ENCODE results near the gene AHNAK.

AHNAK gene

GRCh38 chr11:62392506-62392905 is 154.1 kb downstream of the AHNAK start:
- no peak overlapping the region for H2AFZ ChIP-seq (ENCODE audit: low read length)
- no peaks in the 10 kb centered on the region for H3K79me2 ChIP-seq (ENCODE audit: insufficient read depth, low read length)
- no peaks in the 10 kb centered on the region for H3F3A ChIP-seq (ENCODE audit: insufficient read depth, low read length)
- H3K4me1 ChIP-seq (ENCODE audit: insufficient read depth, low read length, severe bottlenecking) = no peaks in the 10 kb centered on the region
- H3K9me3 ChIP-seq (ENCODE audit: low read length) = no peaks in the 10 kb centered on the region
- no peaks in the 10 kb centered on the region for H4K20me1 ChIP-seq (ENCODE audit: insufficient read depth, low read length)
- no peaks in the 10 kb centered on the region for H3K36me3 ChIP-seq (ENCODE audit: insufficient read depth, low read length)
- no peak overlapping the region for H3K4me2 ChIP-seq (ENCODE audit: low read length)
- no peak overlapping the region for H3K9ac ChIP-seq (ENCODE audit: low read length)
- no peak overlapping the region for H3K27ac ChIP-seq (ENCODE audit: low read depth, low read length, poor library complexity, severe bottlenecking)
- no peaks in the 10 kb centered on the region for H3K9me2 ChIP-seq (ENCODE audit: low read depth, low read length)
- TF ChIP-seq CTCF (IDR thresholded peaks at IDR 0.05; ENCODE audit: low read length) = no peak
- TF ChIP-seq EZH2 (IDR thresholded peaks at IDR 0.05; ENCODE audit: borderline replicate concordance, low read length) = no peak
- peaks cover 6% of the 10 kb centered on the region; the same call in 1 of the 2 replicates for H3K27me3 ChIP-seq (ENCODE audit: insufficient read depth, low read length)
- no peak overlapping the region for H3K4me3 ChIP-seq (ENCODE audit: low read depth, low read length, poor library complexity, severe bottlenecking)

GRCh38 chr11:62391642-62392425 is 154.8 kb downstream of the AHNAK start:
- H3K9ac ChIP-seq (ENCODE audit: low read length) = no peak overlapping the region
- no peaks in the 10 kb centered on the region for H3K79me2 ChIP-seq (ENCODE audit: insufficient read depth, low read length)
- no peak overlapping the region for H3K4me3 ChIP-seq (ENCODE audit: low read depth, low read length, poor library complexity, severe bottlenecking)
- H3F3A ChIP-seq (ENCODE audit: insufficient read depth, low read length) = no peaks in the 10 kb centered on the region
- H3K36me3 ChIP-seq (ENCODE audit: insufficient read depth, low read length) = no peaks in the 10 kb centered on the region
- TF ChIP-seq EZH2 (IDR thresholded peaks at IDR 0.05; ENCODE audit: borderline replicate concordance, low read length) (no peak), CTCF (IDR thresholded peaks at IDR 0.05; ENCODE audit: low read length) (no peak)
- H3K27ac ChIP-seq (ENCODE audit: low read depth, low read length, poor library complexity, severe bottlenecking) = no peak overlapping the region
- H3K9me2 ChIP-seq (ENCODE audit: low read depth, low read length) = no peaks in the 10 kb centered on the region
- H3K4me2 ChIP-seq (ENCODE audit: low read length) = no peak overlapping the region
- H3K27me3 ChIP-seq (ENCODE audit: insufficient read depth, low read length) = peaks cover 6% of the 10 kb centered on the region; the same call in 1 of the 2 replicates
- H4K20me1 ChIP-seq (ENCODE audit: insufficient read depth, low read length) = no peaks in the 10 kb centered on the region
- no peaks in the 10 kb centered on the region for H3K4me1 ChIP-seq (ENCODE audit: insufficient read depth, low read length, severe bottlenecking)
- no peak overlapping the region for H2AFZ ChIP-seq (ENCODE audit: low read length)
- no peaks in the 10 kb centered on the region for H3K9me3 ChIP-seq (ENCODE audit: low read length)

DNA sequence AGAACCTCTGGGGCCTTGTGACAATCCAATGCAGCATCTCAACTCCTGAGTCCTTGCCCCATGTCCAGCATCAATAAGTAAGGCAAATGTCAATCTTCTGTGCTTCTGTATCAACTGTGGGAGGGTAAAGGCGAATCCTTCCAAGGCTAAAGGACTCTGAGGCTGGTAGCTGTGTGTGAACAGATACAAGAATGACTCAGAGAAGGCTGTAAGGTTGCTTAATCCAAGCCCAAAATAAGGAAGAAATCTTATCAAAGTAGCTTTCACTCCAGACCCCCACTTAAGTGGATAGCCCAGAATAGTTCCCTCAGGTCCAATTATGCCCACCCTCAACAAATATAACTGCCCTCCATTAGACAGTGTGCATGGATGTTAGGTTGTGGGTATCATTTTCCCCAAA is 155.9 kb downstream of the AHNAK start:
- Histone ChIP-seq H3K27ac (ENCODE audit: low read depth, low read length, poor library complexity, severe bottlenecking) (no peak overlapping the region), H4K20me1 (ENCODE audit: insufficient read depth, low read length) (no peaks in the 10 kb centered on the region), H3K4me1 (ENCODE audit: insufficient read depth, low read length, severe bottlenecking) (no peaks in the 10 kb centered on the region), H3K4me3 (ENCODE audit: low read depth, low read length, poor library complexity, severe bottlenecking) (no peak overlapping the region), H3K9ac (ENCODE audit: low read length) (no peak overlapping the region), H3K36me3 (ENCODE audit: insufficient read depth, low read length) (no peaks in the 10 kb centered on the region), H3K4me2 (ENCODE audit: low read length) (no peak overlapping the region), H2AFZ (ENCODE audit: low read length) (no peak overlapping the region), H3K9me2 (ENCODE audit: low read depth, low read length) (no peaks in the 10 kb centered on the region), H3F3A (ENCODE audit: insufficient read depth, low read length) (no peaks in the 10 kb centered on the region), H3K9me3 (ENCODE audit: low read length) (no peaks in the 10 kb centered on the region), H3K27me3 (ENCODE audit: insufficient read depth, low read length) (peaks cover 6% of the 10 kb centered on the region; the same call in 1 of the 2 replicates), H3K79me2 (ENCODE audit: insufficient read depth, low read length) (no peaks in the 10 kb centered on the region)
- TF ChIP-seq EZH2 (IDR thresholded peaks at IDR 0.05; ENCODE audit: borderline replicate concordance, low read length) (no peak), CTCF (IDR thresholded peaks at IDR 0.05; ENCODE audit: low read length) (no peak)
